Sigmoid colon (tissue), 7 donors: Measurements from ENCODE around the gene CLCN3. TPM values are rescaled to one million over a fixed set of nuclear protein-coding genes. Genes with fewer than 3 reads are reported as not detected.

Experiments used
- DNase-seq: peaks from one replicate; pipeline ENCODE4 v3.0.0-alpha.2; 2019
- H3K27ac ChIP-seq, 4 donors: fragments of 200-600 bp; sonication (generic); one replicate each; pipeline ENCODE4 v1.5.1; 2016 to 2019; ENCODE audit warnings: mild to moderate bottlenecking in 1 of 4
- H3K27me3 ChIP-seq, 3 donors: fragments of 200-600 bp; sonication (generic); one replicate each; pipeline ENCODE4 v1.5.1; 2019; ENCODE audit warnings: mild to moderate bottlenecking in 1 of 3
- H3K36me3 ChIP-seq, 4 donors: fragments of 200-600 bp; sonication (generic); one replicate each; pipeline ENCODE4 v1.5.1; 2016 to 2019
- H3K4me1 ChIP-seq, 4 donors: fragments of 200-600 bp; sonication (generic); one replicate each; pipeline ENCODE4 v1.5.1; 2017 to 2019
- H3K4me3 ChIP-seq, 4 donors: fragments of 200-600 bp; sonication (generic); one replicate each; pipeline ENCODE4 v1.5.1; 2017 to 2019; ENCODE audit warnings: mild to moderate bottlenecking in 2 of 4, moderate library complexity in 1 of 4
- H3K9me3 ChIP-seq, 4 donors: fragments of 200-600 bp in 3 of 4; sonication (generic) in 3 of 4; one replicate each; pipeline versions ENCODE4 v1.5.1 to v1.6.1; 2013 to 2019
- EP300 ChIP-seq, 4 donors: sonication (generic); formaldehyde crosslinking; IDR thresholded peaks; one replicate each; pipeline ENCODE4 v1.6.1; 2017; ENCODE audit warnings: antibody characterized with exemption in 4 of 4
- POLR2A ChIP-seq, 2 donors: fragments of 450-650 bp; IDR thresholded peaks; one replicate each; pipeline ENCODE4 v1.6.1; 2016; ENCODE audit warnings: antibody characterized with exemption in 2 of 2, mild to moderate bottlenecking in 2 of 2, moderate library complexity in 2 of 2
- POLR2AphosphoS5 ChIP-seq, 4 donors: sonication (generic); formaldehyde crosslinking; IDR thresholded peaks; one replicate each; pipeline ENCODE4 v1.6.1; 2017; ENCODE audit warnings: antibody characterized with exemption in 4 of 4
- WGBS, 2 donors: extraction: QIAGEN DNeasy Blood & Tissue Kit; methylation state at CpG; one replicate each; pipeline ENCODE4 v1.1.7; 2013; 5-methylcytosine and 5-hydroxymethylcytosine counted together
- intact Hi-C: fragments of 100-400 bp; cut with DNase I; formaldehyde crosslinking; loops from one replicate; pipeline ENCODE4 v1.15.1; 2023
- polyA plus RNA-seq, 3 donors: library from polyadenylated mRNA; stranded (reverse); fragments of 200-250 nt; gene quantifications; one replicate each; pipeline ENCODE4 v1.2.3, GENCODE V29; 2013
- total RNA-seq, 4 donors: library from RNA; depleted of rRNA; stranded (reverse); fragments of >200 nt; gene quantifications; one replicate each; pipeline ENCODE4 v1.1.0, GENCODE V29; 2016
- TF ChIP-seq, protein P1 (sequence below), 4 experiments: fragments of 450-650 bp in 3 of 4; fragments of 200-600 bp in 1 of 4; IDR thresholded peaks; one replicate each; pipeline ENCODE4 v1.5.1; 2016 to 2019; ENCODE audit warnings: antibody characterized with exemption in 4 of 4, mild to moderate bottlenecking in 3 of 4, moderate library complexity in 2 of 4
- donor health status: healthy with polysubstance abuse.
- donor health status: Bipolar disorder and iron deficiency.
- donor health status: healthy.

The CLCN3 gene
- total and polyA plus RNA-seq, 7 donors: 8.6 to 37.1 (median 16.0) TPM

DNA sequence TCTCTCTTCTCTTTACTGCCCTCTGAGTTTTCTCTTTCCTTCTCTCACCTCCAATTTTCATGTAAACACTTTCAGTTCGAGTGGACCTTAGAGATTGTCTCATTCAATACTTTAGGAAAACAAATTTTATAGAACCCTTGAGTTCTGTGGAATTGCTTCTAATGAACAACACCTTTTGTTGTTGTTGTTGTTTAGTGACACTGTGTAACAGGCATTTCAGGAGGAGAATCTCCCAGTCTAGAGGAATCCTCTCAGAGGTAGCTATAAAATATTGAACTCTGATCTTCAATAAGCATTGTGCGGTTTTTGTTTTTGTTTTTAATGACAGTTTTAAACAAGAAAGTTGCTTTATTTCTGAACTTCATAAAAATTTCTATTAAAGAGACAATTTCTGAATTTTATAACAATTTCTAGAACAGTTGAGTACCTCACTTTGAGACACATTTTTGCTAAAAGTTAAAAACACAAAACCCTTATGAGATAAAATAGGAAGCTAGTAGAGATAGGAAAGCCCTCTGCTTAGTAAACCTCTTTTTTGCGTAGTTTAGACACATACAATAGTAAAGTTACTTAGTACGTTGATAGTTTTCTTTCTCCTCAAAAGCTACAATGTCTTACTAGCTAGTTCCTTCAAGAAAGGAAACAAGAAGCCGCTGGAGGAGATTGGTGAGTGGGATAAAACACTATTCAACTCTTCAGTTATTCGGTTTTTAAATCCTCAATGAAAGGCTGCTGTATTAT is 38.8 kb downstream of the CLCN3 start:
- WGBS, 2 donors: 16 to 53% methylated on average over 6 of the region's 6 CpGs
- TF ChIP-seq POLR2A (IDR thresholded peaks at IDR 0.05) (no peak), EP300 (IDR thresholded peaks at IDR 0.05) (no peak), POLR2AphosphoS5 (IDR thresholded peaks at IDR 0.05) (no peak)
- TF ChIP-seq, protein P1, sequence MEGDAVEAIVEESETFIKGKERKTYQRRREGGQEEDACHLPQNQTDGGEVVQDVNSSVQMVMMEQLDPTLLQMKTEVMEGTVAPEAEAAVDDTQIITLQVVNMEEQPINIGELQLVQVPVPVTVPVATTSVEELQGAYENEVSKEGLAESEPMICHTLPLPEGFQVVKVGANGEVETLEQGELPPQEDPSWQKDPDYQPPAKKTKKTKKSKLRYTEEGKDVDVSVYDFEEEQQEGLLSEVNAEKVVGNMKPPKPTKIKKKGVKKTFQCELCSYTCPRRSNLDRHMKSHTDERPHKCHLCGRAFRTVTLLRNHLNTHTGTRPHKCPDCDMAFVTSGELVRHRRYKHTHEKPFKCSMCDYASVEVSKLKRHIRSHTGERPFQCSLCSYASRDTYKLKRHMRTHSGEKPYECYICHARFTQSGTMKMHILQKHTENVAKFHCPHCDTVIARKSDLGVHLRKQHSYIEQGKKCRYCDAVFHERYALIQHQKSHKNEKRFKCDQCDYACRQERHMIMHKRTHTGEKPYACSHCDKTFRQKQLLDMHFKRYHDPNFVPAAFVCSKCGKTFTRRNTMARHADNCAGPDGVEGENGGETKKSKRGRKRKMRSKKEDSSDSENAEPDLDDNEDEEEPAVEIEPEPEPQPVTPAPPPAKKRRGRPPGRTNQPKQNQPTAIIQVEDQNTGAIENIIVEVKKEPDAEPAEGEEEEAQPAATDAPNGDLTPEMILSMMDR (IDR thresholded peaks at IDR 0.05): no peak
- Histone ChIP-seq H3K4me3 (peak overlapping the region in 3 of 4 donors; percentile 35 to 57 (median 54)), H3K27me3 (no peaks in the 10 kb centered on the region), H3K4me1 (peaks cover 0 to 47% (median 16%) of the 10 kb centered on the region in 4 donors), H3K27ac (peak overlapping the region; percentile 66 to 89 (median 80)), H3K36me3 (no peaks in the 10 kb centered on the region), H3K9me3 (no peaks in the 10 kb centered on the region)
- no peak for DNase-seq
- intact Hi-C loops: no loop called here

DNA sequence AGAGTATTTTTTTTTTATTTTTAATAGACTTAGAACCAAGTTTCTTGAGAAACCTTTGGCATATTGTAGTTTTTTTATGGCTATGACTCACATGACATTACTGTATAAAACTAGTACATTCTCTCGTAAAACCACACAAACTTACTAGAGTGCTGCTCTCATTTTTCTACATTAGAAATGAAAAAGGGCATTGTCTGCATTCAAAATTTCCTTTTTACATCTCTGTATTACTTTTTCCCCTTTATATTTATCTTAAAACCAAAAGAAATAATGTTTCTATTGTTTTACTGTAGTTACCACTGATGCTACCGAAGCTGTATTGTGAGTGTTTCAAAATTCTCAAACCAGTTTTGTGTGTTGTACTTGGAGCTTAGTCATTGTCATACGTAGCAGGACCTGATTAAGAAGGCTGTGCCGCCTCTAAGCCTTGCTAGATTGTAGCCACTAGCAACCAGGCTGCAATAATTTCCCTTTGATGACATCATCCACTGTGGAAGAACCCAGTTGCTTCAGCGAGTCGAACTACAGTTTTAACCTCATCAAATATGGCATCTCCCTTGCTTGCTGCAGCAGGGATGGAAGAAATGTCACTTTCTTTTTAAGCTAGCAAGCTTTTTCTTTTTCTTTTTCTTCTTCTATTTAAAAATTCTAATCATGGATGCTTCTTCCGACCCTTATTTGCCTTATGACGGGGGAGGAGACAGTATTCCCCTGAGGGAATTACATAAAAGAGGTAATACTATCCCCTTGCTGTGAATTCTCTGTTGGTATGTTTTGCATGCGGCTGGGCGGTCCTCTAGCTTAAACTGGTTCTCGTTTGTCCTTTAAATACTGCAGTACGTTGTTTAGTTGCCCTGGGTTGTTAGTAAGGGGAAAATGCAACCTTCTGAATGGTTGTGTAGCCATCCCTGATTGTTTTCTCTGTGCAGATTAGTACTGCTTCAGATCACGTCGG is 39.6 kb downstream of the CLCN3 start:
- Histone ChIP-seq H3K27me3 (no peaks in the 10 kb centered on the region), H3K4me1 (peaks cover 0 to 56% (median 24%) of the 10 kb centered on the region in 4 donors), H3K36me3 (no peaks in the 10 kb centered on the region), H3K4me3 (peak overlapping the region; percentile 35 to 57 (median 45)), H3K27ac (peak overlapping the region; percentile 66 to 89 (median 80)), H3K9me3 (no peaks in the 10 kb centered on the region)
- intact Hi-C loops: loop anchor here (2.0 kb wide), 2 partner anchors 39 to 47 kb away; partner anchors contain the start of genes CLCN3 and NEK1
- TF ChIP-seq POLR2A (IDR thresholded peaks at IDR 0.05): peak in 1 of 2 donors; percentile 21
- no peak for TF ChIP-seq EP300 (IDR thresholded peaks at IDR 0.05)
- TF ChIP-seq POLR2AphosphoS5 (IDR thresholded peaks at IDR 0.05): peak; percentile 58 to 86 (median 69)
- DNase-seq: peak; percentile 90
- WGBS, 2 donors: 4 to 11% methylated on average over 14 of the region's 14 CpGs

DNA sequence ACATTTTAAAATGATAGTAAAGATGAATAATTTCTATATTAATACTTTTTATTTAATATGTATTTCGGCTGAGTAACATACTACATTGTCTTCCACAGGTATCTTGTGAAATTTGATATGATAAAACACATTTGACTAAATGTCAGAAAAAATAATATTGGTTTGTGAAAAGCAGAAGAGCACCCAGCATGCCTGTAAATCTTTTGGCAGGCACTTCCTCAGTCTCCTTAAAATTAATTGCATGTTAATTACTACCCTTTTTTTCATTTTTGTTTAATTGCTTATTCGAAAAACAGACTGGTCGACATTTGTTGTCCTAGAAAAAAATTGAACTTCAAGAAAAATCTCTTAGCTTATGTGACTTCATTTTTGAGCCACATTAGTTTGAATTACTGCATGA is 40.6 kb downstream of the CLCN3 start:
- no peak for TF ChIP-seq POLR2A (IDR thresholded peaks at IDR 0.05)
- Histone ChIP-seq H3K27ac (peak overlapping the region; percentile 66 to 89 (median 80)), H3K27me3 (no peaks in the 10 kb centered on the region), H3K9me3 (no peaks in the 10 kb centered on the region), H3K4me1 (peaks cover 0 to 62% (median 25%) of the 10 kb centered on the region in 4 donors), H3K4me3 (peak overlapping the region in 3 of 4 donors; percentile 35 to 57 (median 54)), H3K36me3 (no peaks in the 10 kb centered on the region)
- intact Hi-C loops: loop anchor here (2.0 kb wide), 2 partner anchors 40 to 48 kb away; partner anchors contain the start of genes CLCN3 and NEK1
- DNase-seq: no peak
- 14 to 67% methylated on average over 3 of the region's 3 CpGs for WGBS, 2 donors

DNA sequence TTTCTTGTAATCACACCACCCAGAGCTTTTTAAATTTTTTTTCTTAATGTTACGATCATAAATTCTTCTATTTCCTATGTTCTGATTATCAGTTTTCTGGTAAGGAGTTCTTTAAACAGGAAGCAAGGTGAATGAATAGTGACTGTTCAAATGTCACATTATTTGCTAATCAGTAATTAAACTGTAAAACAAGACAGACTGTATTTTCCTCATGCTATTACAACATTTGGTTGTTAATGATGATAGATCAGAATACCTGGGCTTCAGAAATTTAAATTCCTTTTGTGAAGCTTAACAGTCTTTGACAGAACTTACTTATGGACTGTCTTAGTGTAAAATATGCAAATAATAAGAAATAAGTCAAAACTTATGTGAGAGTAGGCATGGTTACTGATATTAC is 41.4 kb downstream of the CLCN3 start:
- peak overlapping the region in 1 of 4 donors; percentile 83 for H3K27ac ChIP-seq
- no peaks in the 10 kb centered on the region for H3K27me3 ChIP-seq
- no peak for TF ChIP-seq POLR2AphosphoS5 (IDR thresholded peaks at IDR 0.05)
- TF ChIP-seq, protein P1 (IDR thresholded peaks at IDR 0.05): no peak
- TF ChIP-seq POLR2A (IDR thresholded peaks at IDR 0.05): no peak
- TF ChIP-seq EP300 (IDR thresholded peaks at IDR 0.05): no peak
- WGBS, 2 donors: 35 to 72% methylated on average over 1 of the region's 1 CpG
- H3K9me3 ChIP-seq: no peaks in the 10 kb centered on the region
- no peaks in the 10 kb centered on the region for H3K36me3 ChIP-seq
- no peak overlapping the region for H3K4me3 ChIP-seq
- DNase-seq: no peak
- intact Hi-C loops: loop anchor here (2.0 kb wide), 2 partner anchors 41 to 49 kb away; partner anchors contain the start of genes CLCN3 and NEK1
- H3K4me1 ChIP-seq: peaks cover 0 to 62% (median 25%) of the 10 kb centered on the region in 4 donors

DNA sequence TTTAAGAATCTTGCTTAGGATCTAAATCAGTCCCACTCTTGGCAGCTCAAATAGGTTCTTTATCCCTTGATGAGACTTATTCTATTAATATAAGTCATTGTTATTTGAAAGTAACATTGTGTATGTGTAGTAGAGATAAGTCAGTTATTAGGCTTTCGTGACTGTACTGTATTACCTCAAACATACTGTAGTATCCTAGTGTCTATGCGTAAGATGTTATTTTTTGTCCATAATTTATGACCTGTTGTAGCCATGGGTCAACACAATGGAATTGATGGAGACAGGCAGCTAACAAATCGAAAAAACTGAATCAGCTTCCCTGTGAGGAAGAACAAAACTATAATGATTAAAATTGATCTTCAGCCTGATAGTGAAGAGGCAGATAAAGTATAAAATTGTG is 41.8 kb downstream of the CLCN3 start:
- Histone ChIP-seq H3K9me3 (no peaks in the 10 kb centered on the region), H3K4me3 (no peak overlapping the region), H3K27ac (peak overlapping the region in 1 of 4 donors; percentile 83), H3K36me3 (no peaks in the 10 kb centered on the region), H3K27me3 (no peaks in the 10 kb centered on the region), H3K4me1 (peaks cover 0 to 62% (median 25%) of the 10 kb centered on the region in 4 donors)
- WGBS, 2 donors: 42 to 79% methylated on average over 3 of the region's 3 CpGs
- no peak for TF ChIP-seq EP300 (IDR thresholded peaks at IDR 0.05)
- TF ChIP-seq, protein P1 (IDR thresholded peaks at IDR 0.05): no peak
- TF ChIP-seq POLR2A (IDR thresholded peaks at IDR 0.05): no peak
- TF ChIP-seq POLR2AphosphoS5 (IDR thresholded peaks at IDR 0.05): no peak
- intact Hi-C loops: no loop called here
- no peak for DNase-seq
